OCI-LY3 (cell line): ENCODE measurements around the gene ZNF639.

ENCODE experiments used
- H2AFZ ChIP-seq: fragments of 200-600, 300-600 bp; shearing (Covaris generic); 2 replicates; pipeline ENCODE4 v1.6.0; 2014; ENCODE audit warnings: antibody characterized with exemption, low read depth, low read length
- H3K27ac ChIP-seq: fragments of 200-600, 300-600 bp; sonication (generic); 2 replicates; pipeline ENCODE4 v1.5.1; 2014; ENCODE audit warnings: mild to moderate bottlenecking, low read length, moderate library complexity, mixed read lengths
- H3K27me3 ChIP-seq: fragments of 200-600, 300-600 bp; sonication (generic); 2 replicates; pipeline ENCODE4 v1.6.1; 2014; ENCODE audit warnings: low read depth, low read length, mixed read lengths
- H3K36me3 ChIP-seq: fragments of 200-600, 300-600 bp; sonication (generic); replicated peaks from 2 replicates; pipeline ENCODE3; 2014; ENCODE audit warnings: low read depth, low read length, mixed read lengths
- H3K4me1 ChIP-seq: fragments of 300-600, 200-600 bp; sonication (generic); 2 replicates; pipeline ENCODE4 v1.6.1; 2014; ENCODE audit warnings: low read length, mixed read lengths
- H3K4me2 ChIP-seq: fragments of 200-600, 300-600 bp; sonication (generic); 2 replicates; pipeline ENCODE4 v1.6.1; 2014; ENCODE audit warnings: low read length, mixed read lengths
- H3K4me3 ChIP-seq: fragments of 300-600, 200-600 bp; sonication (generic); 2 replicates; pipeline ENCODE4 v1.5.1; 2014; ENCODE audit warnings: antibody characterized with exemption, mild to moderate bottlenecking, low read length, moderate library complexity
- H3K79me2 ChIP-seq: fragments of 300-600, 200-600 bp; shearing (Covaris generic); 2 replicates; pipeline ENCODE4 v1.6.1; 2014; ENCODE audit warnings: mild to moderate bottlenecking, low read length, mixed read lengths
- H3K9ac ChIP-seq: fragments of 300-600, 200-600 bp; shearing (Covaris generic); 2 replicates; pipeline ENCODE4 v1.6.0; 2014; ENCODE audit warnings: mild to moderate bottlenecking, low read length, moderate library complexity
- H3K9me3 ChIP-seq: fragments of 200-600, 300-600 bp; shearing (Covaris generic); 2 replicates; pipeline ENCODE4 v1.6.1; 2014; ENCODE audit warnings: low read length, mixed read lengths; ENCODE audit not compliant: insufficient read depth
- H4K20me1 ChIP-seq: fragments of 200-600, 300-600 bp; sonication (generic); 2 replicates; pipeline ENCODE4 v1.6.1; 2016; ENCODE audit warnings: low read length, mixed read lengths; ENCODE audit not compliant: insufficient read depth
- EZH2phosphoT487 ChIP-seq: fragments of 200-600 bp; shearing (Covaris generic); IDR thresholded peaks from 2 replicates; pipeline ENCODE4 v1.6.1; 2018; ENCODE audit warnings: antibody characterized with exemption, mixed run types, low read depth
- TF ChIP-seq, protein P1 (sequence below): fragments of 200-600, 300-600 bp; sonication (generic); IDR thresholded peaks from 2 replicates; pipeline ENCODE4 v1.5.1; 2014; ENCODE audit warnings: antibody characterized with exemption, low read length, low read depth

Gene ZNF639

DNA sequence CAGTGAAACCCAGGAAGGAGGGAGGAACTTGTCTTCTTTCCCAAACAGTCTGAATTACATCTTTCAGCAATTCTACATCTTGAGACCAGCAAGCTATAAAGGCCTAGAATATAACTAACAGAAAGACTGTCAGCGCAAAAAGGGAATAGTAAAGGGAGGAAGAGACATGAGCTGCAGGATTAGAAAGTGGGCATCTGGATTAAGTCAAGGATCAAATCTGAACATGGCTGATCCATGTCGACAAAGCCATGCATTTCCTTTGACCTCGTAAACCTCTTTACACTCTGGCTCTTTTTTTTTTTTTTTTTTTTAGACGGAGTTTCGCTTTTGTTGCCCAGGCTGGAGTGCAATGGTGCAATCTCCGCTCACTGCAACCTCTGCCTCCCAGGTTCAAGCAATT, 36.5 kb upstream of the ZNF639 start:
- peaks cover 6% of the 10 kb centered on the region; the same call in 1 of the 2 replicates for H3K27me3 ChIP-seq
- H4K20me1 ChIP-seq: no peaks in the 10 kb centered on the region
- no peaks in the 10 kb centered on the region for H3K9me3 ChIP-seq
- no peak overlapping the region for H3K27ac ChIP-seq
- no peak overlapping the region for H2AFZ ChIP-seq
- H3K4me3 ChIP-seq: no peak overlapping the region
- H3K9ac ChIP-seq: no peak overlapping the region
- H3K79me2 ChIP-seq: no peaks in the 10 kb centered on the region
- no peaks in the 10 kb centered on the region for H3K4me1 ChIP-seq
- no peak overlapping the region for H3K4me2 ChIP-seq
- no peaks in the 10 kb centered on the region for H3K36me3 ChIP-seq
- TF ChIP-seq, protein P1, sequence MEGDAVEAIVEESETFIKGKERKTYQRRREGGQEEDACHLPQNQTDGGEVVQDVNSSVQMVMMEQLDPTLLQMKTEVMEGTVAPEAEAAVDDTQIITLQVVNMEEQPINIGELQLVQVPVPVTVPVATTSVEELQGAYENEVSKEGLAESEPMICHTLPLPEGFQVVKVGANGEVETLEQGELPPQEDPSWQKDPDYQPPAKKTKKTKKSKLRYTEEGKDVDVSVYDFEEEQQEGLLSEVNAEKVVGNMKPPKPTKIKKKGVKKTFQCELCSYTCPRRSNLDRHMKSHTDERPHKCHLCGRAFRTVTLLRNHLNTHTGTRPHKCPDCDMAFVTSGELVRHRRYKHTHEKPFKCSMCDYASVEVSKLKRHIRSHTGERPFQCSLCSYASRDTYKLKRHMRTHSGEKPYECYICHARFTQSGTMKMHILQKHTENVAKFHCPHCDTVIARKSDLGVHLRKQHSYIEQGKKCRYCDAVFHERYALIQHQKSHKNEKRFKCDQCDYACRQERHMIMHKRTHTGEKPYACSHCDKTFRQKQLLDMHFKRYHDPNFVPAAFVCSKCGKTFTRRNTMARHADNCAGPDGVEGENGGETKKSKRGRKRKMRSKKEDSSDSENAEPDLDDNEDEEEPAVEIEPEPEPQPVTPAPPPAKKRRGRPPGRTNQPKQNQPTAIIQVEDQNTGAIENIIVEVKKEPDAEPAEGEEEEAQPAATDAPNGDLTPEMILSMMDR: no peak
- TF ChIP-seq EZH2phosphoT487: no peak

DNA sequence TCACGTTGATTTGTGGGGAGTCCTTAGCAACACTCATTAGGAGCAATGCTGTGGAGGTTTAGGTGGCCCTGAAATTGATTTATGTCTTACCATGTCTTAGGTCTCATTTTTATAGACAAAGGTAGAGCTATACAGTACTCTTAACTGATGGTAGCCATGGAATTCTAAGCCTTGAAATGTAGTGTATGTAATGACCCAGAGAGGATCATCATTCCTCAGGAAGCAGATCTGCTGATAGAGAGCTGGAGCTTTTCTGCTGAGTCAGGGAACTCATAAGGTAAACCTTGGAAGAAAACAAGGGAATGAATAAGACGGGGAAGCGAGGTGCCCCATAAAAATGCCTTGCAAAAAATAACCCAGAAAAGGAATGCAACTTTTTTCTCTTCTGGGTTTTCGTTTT, 34.0 kb upstream of the ZNF639 start:
- H3K4me3 ChIP-seq: no peak overlapping the region
- H4K20me1 ChIP-seq: no peaks in the 10 kb centered on the region
- H3K9me3 ChIP-seq: no peaks in the 10 kb centered on the region
- no peak overlapping the region for H2AFZ ChIP-seq
- H3K9ac ChIP-seq: no peak overlapping the region
- peaks cover 14% of the 10 kb centered on the region; the same call in 1 of the 2 replicates for H3K27me3 ChIP-seq
- H3K4me1 ChIP-seq: no peaks in the 10 kb centered on the region
- no peak overlapping the region for H3K27ac ChIP-seq
- TF ChIP-seq, protein P1: no peak
- no peak for TF ChIP-seq EZH2phosphoT487
- H3K79me2 ChIP-seq: no peaks in the 10 kb centered on the region
- H3K36me3 ChIP-seq: no peaks in the 10 kb centered on the region
- H3K4me2 ChIP-seq: no peak overlapping the region

GRCh38 chr3:179289295-179289694, 33.5 kb upstream of the ZNF639 start:
- peaks cover 16% of the 10 kb centered on the region for H3K27me3 ChIP-seq
- TF ChIP-seq, protein P1: no peak
- TF ChIP-seq EZH2phosphoT487: no peak

GRCh38 chr3:179292450-179292849, 30.4 kb upstream of the ZNF639 start:
- H3K36me3 ChIP-seq: no peaks in the 10 kb centered on the region
- TF ChIP-seq, protein P1: no peak
- TF ChIP-seq EZH2phosphoT487: no peak
- H2AFZ ChIP-seq: no peak overlapping the region
- no peak overlapping the region for H3K9ac ChIP-seq
- no peaks in the 10 kb centered on the region for H3K4me1 ChIP-seq
- H3K79me2 ChIP-seq: no peaks in the 10 kb centered on the region
- H3K9me3 ChIP-seq: no peaks in the 10 kb centered on the region
- no peaks in the 10 kb centered on the region for H4K20me1 ChIP-seq
- H3K4me3 ChIP-seq: no peak overlapping the region
- H3K4me2 ChIP-seq: no peak overlapping the region
- peaks cover 21% of the 10 kb centered on the region for H3K27me3 ChIP-seq
- H3K27ac ChIP-seq: no peak overlapping the region

More at GRCh38 chr3:179289295-179289694, 33.5 kb upstream of the ZNF639 start:
- Histone ChIP-seq H3K79me2 (no peaks in the 10 kb centered on the region), H3K27ac (no peak overlapping the region), H3K4me1 (no peaks in the 10 kb centered on the region), H2AFZ (no peak overlapping the region), H3K4me2 (no peak overlapping the region), H3K36me3 (no peaks in the 10 kb centered on the region), H4K20me1 (no peaks in the 10 kb centered on the region), H3K4me3 (no peak overlapping the region), H3K9ac (no peak overlapping the region), H3K9me3 (no peaks in the 10 kb centered on the region)
